ENCODE data around the gene NT5DC2. TPM values are rescaled to one million over a fixed set of nuclear protein-coding genes. Genes with fewer than 3 reads are reported as not detected.
A peak's percentile ranks its signal among the peaks of the same experiment; 100 is the strongest.

The NT5DC2 gene
- polyA plus RNA-seq, 12 donors: 31.8 to 163 (median 82.8) TPM; not detected in 1

DNA sequence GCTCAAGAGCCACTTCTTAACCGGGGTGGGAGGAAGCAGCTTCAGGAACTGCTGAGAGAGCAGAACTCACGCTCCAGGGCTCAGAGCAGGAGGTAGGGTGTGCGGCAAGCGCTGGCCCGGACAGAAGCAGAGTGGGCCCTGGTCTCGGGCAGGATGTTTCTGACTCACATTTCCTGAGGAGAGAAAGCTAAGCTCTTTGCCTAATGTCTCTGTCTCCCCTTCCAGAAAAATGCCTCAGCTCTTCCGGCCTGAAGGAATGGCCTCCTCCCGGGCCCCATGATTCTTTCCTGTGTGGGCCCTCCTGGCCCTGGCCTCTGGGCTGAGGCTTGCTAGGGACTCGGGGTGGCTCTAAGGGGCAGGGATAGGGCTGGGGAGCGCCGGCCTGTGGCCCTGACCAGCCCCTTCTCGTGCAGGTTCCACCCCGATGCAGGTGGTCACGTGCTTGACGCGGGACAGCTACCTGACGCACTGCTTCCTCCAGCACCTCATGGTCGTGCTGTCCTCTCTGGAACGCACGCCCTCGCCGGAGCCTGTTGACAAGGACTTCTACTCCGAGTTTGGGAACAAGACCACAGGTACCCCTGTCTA, 42.6 kb downstream of the NT5DC2 start:
- no peak for DNase-seq

GRCh38 chr3:52490035-52490938, 43.4 kb downstream of the NT5DC2 start:
- no peak for DNase-seq

DNA sequence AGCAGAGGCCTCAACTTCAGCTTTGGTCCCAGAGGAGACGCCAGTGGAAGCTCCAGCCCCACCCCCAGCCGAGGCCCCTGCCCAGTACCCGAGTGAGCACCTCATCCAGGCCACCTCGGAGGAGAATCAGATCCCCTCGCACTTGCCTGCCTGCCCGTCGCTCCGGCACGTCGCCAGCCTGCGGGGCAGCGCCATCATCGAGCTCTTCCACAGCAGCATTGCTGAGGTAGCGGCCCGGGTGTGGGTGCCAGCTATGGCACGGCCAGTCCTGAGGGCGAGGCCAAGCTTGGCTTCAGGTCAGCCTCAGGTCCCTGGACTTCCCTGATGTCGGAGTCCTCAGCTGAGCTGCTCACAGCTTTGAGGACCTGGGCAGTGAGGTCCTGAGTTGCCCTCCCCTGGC, 44.2 kb downstream of the NT5DC2 start:
- no peak for DNase-seq

DNA sequence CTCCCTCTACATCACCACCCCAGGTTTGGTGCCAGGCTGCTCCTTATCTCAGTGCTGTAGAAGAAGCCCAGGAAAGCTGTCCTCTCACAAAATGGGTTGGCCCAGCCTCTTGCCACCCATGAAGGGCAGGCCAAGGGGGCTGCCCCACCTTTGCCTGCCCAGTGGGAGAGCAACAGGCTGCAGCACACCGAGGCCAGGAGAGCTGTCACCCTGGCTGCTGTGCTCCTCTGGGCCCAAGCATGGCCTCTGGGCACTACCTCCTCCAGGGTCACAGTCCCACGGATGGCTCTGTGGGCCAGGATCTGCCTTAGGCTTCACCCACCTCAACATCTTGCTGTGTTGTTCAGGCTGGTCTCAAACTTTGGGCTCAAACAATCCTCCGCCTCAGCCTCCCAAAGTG, 44.9 kb downstream of the NT5DC2 start:
- DNase-seq: no peak

GRCh38 chr3:52487788-52488691, 45.6 kb downstream of the NT5DC2 start:
- no peak for DNase-seq

GRCh38 chr3:52487050-52487787, 46.4 kb downstream of the NT5DC2 start:
- DNase-seq: no peak

DNA sequence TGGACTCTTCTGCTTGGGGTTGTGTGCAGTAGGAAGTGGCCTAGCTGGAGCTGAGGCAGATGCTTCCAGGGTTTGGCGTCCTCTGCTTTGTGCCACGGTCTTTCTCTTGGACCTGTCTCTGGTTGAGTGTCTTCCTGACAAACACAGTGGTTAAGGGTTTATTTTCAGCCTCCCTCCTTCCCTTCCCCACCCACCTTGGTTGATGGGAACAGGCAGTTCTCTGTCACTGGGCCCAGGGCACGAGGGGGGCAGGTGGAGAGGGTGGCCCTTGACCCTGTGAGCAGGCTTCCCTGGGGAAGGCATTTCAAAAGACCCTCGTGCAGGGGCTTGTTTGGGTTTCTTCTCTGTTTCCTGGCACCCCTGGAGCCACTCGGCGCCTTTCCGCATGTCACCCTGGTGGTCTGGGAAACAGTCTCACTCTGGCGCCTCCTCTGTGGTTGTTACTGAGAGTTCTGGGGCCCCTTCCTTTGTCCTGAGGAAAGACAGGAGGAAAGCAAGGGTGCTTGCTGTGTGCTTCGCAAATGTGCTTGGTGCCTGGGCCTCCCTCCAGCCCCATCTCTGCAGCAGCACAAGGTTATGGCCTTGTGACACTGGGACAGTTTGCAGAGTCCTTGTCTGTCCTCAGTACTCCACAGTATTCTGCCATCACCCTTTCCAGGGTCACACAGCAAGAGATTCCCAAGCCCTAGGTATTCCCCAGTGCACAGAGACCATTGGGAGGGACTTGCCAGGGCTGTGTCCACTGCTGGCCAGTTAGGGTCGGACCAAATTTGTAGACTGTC, 48.8 kb downstream of the NT5DC2 start:
- no peak for DNase-seq

DNA sequence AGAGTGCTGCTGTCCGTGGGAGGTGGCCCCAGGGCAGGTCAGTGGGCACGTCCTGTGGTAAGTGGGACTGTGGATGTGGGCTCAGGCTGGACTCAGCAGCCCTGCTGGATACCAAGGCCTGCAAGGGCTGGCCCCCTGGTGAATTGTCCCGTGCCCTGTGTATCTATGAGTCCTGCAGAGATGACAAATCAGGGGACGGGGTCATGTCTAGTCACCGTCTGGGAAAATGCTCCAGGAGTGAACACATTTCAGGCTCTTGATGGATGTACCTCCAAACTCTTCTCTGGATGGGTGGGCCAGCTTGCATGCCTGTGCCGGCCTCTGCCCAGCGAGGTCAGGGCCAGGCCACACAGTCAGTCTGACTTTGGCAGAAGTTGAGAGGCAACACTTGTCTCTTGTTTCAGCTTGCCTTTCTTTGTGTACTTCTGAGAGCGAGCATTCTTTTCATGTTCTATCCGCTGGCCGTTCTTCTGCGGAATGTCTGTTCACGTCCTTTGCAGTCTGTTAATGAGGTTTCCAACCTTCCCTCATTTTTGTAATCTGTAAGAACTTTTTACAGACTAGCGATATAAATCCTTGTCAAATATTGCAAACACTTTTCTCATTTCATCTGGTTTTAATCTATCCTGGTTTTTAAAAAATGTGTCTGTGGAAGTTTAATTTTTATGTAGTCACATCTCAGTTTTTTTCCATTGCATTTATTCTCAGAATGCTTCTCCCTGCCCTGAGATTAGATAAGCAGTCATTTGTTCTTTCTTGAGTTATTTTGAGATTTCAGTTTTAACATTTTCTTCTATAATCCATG, 49.9 kb downstream of the NT5DC2 start:
- DNase-seq: peak; percentile 20

DNA sequence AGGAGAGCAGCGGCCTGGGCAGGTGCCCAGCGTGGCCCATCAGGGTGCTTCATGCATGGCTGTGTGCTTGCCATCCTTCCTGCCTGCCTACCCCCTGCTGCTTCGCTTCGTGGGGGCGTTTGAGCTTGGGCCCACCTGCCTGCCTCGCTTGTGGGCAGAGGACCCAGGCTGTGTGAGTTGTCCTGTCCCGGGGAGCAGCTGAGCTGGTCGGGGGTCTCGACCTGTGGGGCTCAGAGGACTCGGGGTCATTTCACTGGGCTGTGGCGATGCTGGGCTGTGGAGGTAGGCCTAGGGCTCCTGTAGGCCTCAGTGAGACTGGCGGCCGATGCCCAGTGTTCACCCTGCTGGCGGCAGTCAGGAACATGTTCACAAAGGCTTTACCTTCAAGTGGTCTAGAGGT, 50.6 kb downstream of the NT5DC2 start:
- no peak for DNase-seq

- DNase-seq: no peak
Observed at GRCh38 chr3:52481819-52482521, 51.7 kb downstream of the NT5DC2 start.

GRCh38 chr3:52480768-52481715, 52.6 kb downstream of the NT5DC2 start:
- no peak for DNase-seq

GRCh38 chr3:52479877-52480575, 53.6 kb downstream of the NT5DC2 start:
- no peak for DNase-seq

GRCh38 chr3:52479037-52479876, 54.4 kb downstream of the NT5DC2 start:
- no peak for DNase-seq

- DNase-seq: no peak
Observed at GRCh38 chr3:52477796-52478095, 55.9 kb downstream of the NT5DC2 start.

GRCh38 chr3:52477076-52477795, 56.4 kb downstream of the NT5DC2 start:
- DNase-seq: no peak
